Sigmoid colon (tissue), 7 donors: ENCODE data around the gene E2F3. TPM values are rescaled to one million over a fixed set of nuclear protein-coding genes. Genes with fewer than 3 reads are reported as not detected.

Experiments
- DNase-seq: peaks from one replicate; pipeline ENCODE4 v3.0.0-alpha.2; 2019
- H3K27ac ChIP-seq, 4 donors: fragments of 200-600 bp; sonication (generic); one replicate each; pipeline ENCODE4 v1.5.1; 2016 to 2019; ENCODE audit warnings: mild to moderate bottlenecking in 1 of 4
- H3K27me3 ChIP-seq, 3 donors: fragments of 200-600 bp; sonication (generic); one replicate each; pipeline ENCODE4 v1.5.1; 2019; ENCODE audit warnings: mild to moderate bottlenecking in 1 of 3
- H3K36me3 ChIP-seq, 4 donors: fragments of 200-600 bp; sonication (generic); one replicate each; pipeline ENCODE4 v1.5.1; 2016 to 2019
- H3K4me1 ChIP-seq, 4 donors: fragments of 200-600 bp; sonication (generic); one replicate each; pipeline ENCODE4 v1.5.1; 2017 to 2019
- H3K4me3 ChIP-seq, 4 donors: fragments of 200-600 bp; sonication (generic); one replicate each; pipeline ENCODE4 v1.5.1; 2017 to 2019; ENCODE audit warnings: mild to moderate bottlenecking in 2 of 4, moderate library complexity in 1 of 4
- H3K9me3 ChIP-seq, 4 donors: fragments of 200-600 bp in 3 of 4; sonication (generic) in 3 of 4; one replicate each; pipeline versions ENCODE4 v1.5.1 to v1.6.1; 2013 to 2019
- EP300 ChIP-seq, 4 donors: sonication (generic); formaldehyde crosslinking; IDR thresholded peaks; one replicate each; pipeline ENCODE4 v1.6.1; 2017; ENCODE audit warnings: antibody characterized with exemption in 4 of 4
- POLR2A ChIP-seq, 2 donors: fragments of 450-650 bp; IDR thresholded peaks; one replicate each; pipeline ENCODE4 v1.6.1; 2016; ENCODE audit warnings: antibody characterized with exemption in 2 of 2, mild to moderate bottlenecking in 2 of 2, moderate library complexity in 2 of 2
- POLR2AphosphoS5 ChIP-seq, 4 donors: sonication (generic); formaldehyde crosslinking; IDR thresholded peaks; one replicate each; pipeline ENCODE4 v1.6.1; 2017; ENCODE audit warnings: antibody characterized with exemption in 4 of 4
- WGBS, 2 donors: extraction: QIAGEN DNeasy Blood & Tissue Kit; methylation state at CpG; one replicate each; pipeline ENCODE4 v1.1.7; 2013; 5-methylcytosine and 5-hydroxymethylcytosine counted together
- intact Hi-C: fragments of 100-400 bp; cut with DNase I; formaldehyde crosslinking; loops from one replicate; pipeline ENCODE4 v1.15.1; 2023
- polyA plus RNA-seq, 3 donors: library from polyadenylated mRNA; stranded (reverse); fragments of 200-250 nt; gene quantifications; one replicate each; pipeline ENCODE4 v1.2.3, GENCODE V29; 2013
- total RNA-seq, 4 donors: library from RNA; depleted of rRNA; stranded (reverse); fragments of >200 nt; gene quantifications; one replicate each; pipeline ENCODE4 v1.1.0, GENCODE V29; 2016
- TF ChIP-seq, protein P1 (sequence below), 4 experiments: fragments of 450-650 bp in 3 of 4; fragments of 200-600 bp in 1 of 4; IDR thresholded peaks; one replicate each; pipeline ENCODE4 v1.5.1; 2016 to 2019; ENCODE audit warnings: antibody characterized with exemption in 4 of 4, mild to moderate bottlenecking in 3 of 4, moderate library complexity in 2 of 4
- donor health status: healthy with polysubstance abuse.
- donor health status: Bipolar disorder and iron deficiency.
- donor health status: healthy.

The E2F3 gene
- total and polyA plus RNA-seq, 7 donors = 2.5 to 6.9 (median 3.0) TPM

GRCh38 chr6:20458027-20458894 lies 56.6 kb downstream of the E2F3 start:
- H3K9me3 ChIP-seq = no peaks in the 10 kb centered on the region
- intact Hi-C loops = no loop called here
- no peaks in the 10 kb centered on the region for H3K36me3 ChIP-seq
- 77 to 94% methylated on average over 8 of the region's 8 CpGs for WGBS, 2 donors
- H3K4me3 ChIP-seq = no peak overlapping the region
- H3K4me1 ChIP-seq = no peaks in the 10 kb centered on the region
- no peak for DNase-seq
- TF ChIP-seq EP300 (IDR thresholded peaks at IDR 0.05) (no peak), POLR2A (IDR thresholded peaks at IDR 0.05) (no peak), POLR2AphosphoS5 (IDR thresholded peaks at IDR 0.05) (no peak)
- TF ChIP-seq, protein P1, sequence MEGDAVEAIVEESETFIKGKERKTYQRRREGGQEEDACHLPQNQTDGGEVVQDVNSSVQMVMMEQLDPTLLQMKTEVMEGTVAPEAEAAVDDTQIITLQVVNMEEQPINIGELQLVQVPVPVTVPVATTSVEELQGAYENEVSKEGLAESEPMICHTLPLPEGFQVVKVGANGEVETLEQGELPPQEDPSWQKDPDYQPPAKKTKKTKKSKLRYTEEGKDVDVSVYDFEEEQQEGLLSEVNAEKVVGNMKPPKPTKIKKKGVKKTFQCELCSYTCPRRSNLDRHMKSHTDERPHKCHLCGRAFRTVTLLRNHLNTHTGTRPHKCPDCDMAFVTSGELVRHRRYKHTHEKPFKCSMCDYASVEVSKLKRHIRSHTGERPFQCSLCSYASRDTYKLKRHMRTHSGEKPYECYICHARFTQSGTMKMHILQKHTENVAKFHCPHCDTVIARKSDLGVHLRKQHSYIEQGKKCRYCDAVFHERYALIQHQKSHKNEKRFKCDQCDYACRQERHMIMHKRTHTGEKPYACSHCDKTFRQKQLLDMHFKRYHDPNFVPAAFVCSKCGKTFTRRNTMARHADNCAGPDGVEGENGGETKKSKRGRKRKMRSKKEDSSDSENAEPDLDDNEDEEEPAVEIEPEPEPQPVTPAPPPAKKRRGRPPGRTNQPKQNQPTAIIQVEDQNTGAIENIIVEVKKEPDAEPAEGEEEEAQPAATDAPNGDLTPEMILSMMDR (IDR thresholded peaks at IDR 0.05) = no peak
- no peak overlapping the region for H3K27ac ChIP-seq
- H3K27me3 ChIP-seq = no peaks in the 10 kb centered on the region

GRCh38 chr6:20459682-20460081 lies 58.0 kb downstream of the E2F3 start:
- DNase-seq = no peak
- intact Hi-C loops = no loop called here
- Histone ChIP-seq H3K36me3 (no peaks in the 10 kb centered on the region), H3K4me1 (no peaks in the 10 kb centered on the region), H3K9me3 (no peaks in the 10 kb centered on the region), H3K27me3 (no peaks in the 10 kb centered on the region), H3K27ac (no peak overlapping the region), H3K4me3 (no peak overlapping the region)
- TF ChIP-seq, protein P1 (IDR thresholded peaks at IDR 0.05) = no peak
- no peak for TF ChIP-seq EP300 (IDR thresholded peaks at IDR 0.05)
- TF ChIP-seq POLR2A (IDR thresholded peaks at IDR 0.05) = no peak
- no peak for TF ChIP-seq POLR2AphosphoS5 (IDR thresholded peaks at IDR 0.05)
- 96 to 97% methylated on average over 6 of the region's 6 CpGs for WGBS, 2 donors

DNA sequence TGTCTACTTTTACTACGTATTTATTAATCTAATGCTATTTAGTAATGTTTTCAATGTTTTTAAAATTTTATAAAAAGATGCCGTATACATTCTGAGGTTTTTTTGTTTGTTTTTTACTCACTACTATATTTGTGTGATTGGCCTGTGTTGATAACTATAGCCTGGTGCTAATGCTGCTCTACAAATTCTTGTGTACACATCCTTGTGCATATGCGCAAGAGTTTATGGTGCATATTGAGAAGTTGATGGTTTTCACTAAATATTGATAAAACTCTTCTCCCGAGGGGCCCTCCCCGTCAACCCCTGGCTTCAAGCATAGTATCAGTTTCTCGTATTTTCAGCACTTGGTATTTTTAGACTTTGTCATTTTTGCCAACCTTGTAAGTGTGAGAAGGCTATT lies 59.9 kb downstream of the E2F3 start:
- 79 to 87% methylated on average over 6 of the region's 6 CpGs for WGBS, 2 donors

DNA sequence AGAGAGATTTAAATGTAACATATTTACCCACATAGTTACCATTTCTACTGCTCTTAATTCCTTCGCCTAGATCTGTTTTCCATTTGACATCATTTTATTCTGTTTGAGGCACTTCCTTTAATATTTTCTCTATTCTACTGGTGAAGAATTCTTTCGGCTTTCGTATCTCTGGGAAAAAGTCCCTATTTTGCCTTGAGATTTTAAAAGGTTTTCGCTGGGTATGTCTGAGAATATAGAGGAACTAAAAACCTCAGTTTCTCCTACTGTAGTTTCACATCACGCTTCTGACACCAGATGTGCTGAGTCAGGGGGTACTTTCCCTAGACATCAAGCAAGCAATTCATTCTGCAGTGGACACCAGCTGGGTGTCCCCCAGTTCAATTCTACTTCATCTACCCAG lies 61.7 kb downstream of the E2F3 start:
- Histone ChIP-seq H3K9me3 (no peaks in the 10 kb centered on the region), H3K4me3 (no peak overlapping the region), H3K27me3 (no peaks in the 10 kb centered on the region), H3K36me3 (no peaks in the 10 kb centered on the region), H3K27ac (no peak overlapping the region), H3K4me1 (no peaks in the 10 kb centered on the region)
- TF ChIP-seq, protein P1 (IDR thresholded peaks at IDR 0.05) = no peak
- no peak for TF ChIP-seq EP300 (IDR thresholded peaks at IDR 0.05)
- no peak for TF ChIP-seq POLR2A (IDR thresholded peaks at IDR 0.05)
- TF ChIP-seq POLR2AphosphoS5 (IDR thresholded peaks at IDR 0.05) = no peak
- WGBS, 2 donors = 75 to 91% methylated on average over 5 of the region's 5 CpGs
- intact Hi-C loops = no loop called here
- no peak for DNase-seq

More for the DNA sequence above, 59.9 kb downstream of the E2F3 start:
- no peak for TF ChIP-seq POLR2AphosphoS5 (IDR thresholded peaks at IDR 0.05)
- TF ChIP-seq POLR2A (IDR thresholded peaks at IDR 0.05) = no peak
- no peak for TF ChIP-seq EP300 (IDR thresholded peaks at IDR 0.05)
- TF ChIP-seq, protein P1 (IDR thresholded peaks at IDR 0.05) = no peak
- Histone ChIP-seq H3K4me3 (no peak overlapping the region), H3K9me3 (no peaks in the 10 kb centered on the region), H3K36me3 (no peaks in the 10 kb centered on the region), H3K27me3 (no peaks in the 10 kb centered on the region), H3K4me1 (no peaks in the 10 kb centered on the region), H3K27ac (no peak overlapping the region)
- no peak for DNase-seq
- intact Hi-C loops = no loop called here
